ENCODE data around the gene PDE3B.
"Not testable (repeated sequence)": the region's sequence is repeated elsewhere in the genome, so short reads cannot be mapped to it uniquely, and the experiment has no call there.

The PDE3B gene

DNA sequence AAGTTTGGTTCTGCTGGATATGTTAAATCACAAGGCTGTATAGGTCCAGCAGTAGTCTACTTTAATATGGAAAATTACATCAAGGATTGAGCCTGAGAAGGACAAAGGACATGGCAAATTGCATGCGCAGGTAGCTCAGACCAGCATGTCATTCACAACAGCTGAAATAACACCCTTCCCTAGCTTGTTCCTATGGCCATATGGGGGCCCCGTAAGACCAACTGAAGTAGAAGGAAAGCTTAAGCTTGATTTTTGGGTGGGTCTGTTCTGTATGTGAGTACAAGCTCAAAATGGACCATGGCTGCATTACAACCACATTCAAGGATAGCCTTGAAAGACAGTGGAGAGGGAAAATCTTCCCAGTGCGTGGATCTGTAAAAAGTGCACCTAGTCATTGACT, 20.6 kb upstream of the PDE3B start:
- no peaks in the 10 kb centered on the region for H3K4me1 ChIP-seq (ENCODE audit: control insufficient read depth, low read depth, low read length)
- no peaks in the 10 kb centered on the region for H3K27me3 ChIP-seq (ENCODE audit: control insufficient read depth, insufficient read depth, low read length)
- no peaks in the 10 kb centered on the region for H3K9me3 ChIP-seq (ENCODE audit: control insufficient read depth, low read depth, low read length)
- no peak overlapping the region for H3K4me3 ChIP-seq (ENCODE audit: low read length)
- H3K27ac ChIP-seq (ENCODE audit: low read length), result no peak overlapping the region
- H3K9ac ChIP-seq (ENCODE audit: low read length), result no peak overlapping the region
- no peaks in the 10 kb centered on the region for H3K36me3 ChIP-seq (ENCODE audit: control insufficient read depth, low read depth, low read length)

DNA sequence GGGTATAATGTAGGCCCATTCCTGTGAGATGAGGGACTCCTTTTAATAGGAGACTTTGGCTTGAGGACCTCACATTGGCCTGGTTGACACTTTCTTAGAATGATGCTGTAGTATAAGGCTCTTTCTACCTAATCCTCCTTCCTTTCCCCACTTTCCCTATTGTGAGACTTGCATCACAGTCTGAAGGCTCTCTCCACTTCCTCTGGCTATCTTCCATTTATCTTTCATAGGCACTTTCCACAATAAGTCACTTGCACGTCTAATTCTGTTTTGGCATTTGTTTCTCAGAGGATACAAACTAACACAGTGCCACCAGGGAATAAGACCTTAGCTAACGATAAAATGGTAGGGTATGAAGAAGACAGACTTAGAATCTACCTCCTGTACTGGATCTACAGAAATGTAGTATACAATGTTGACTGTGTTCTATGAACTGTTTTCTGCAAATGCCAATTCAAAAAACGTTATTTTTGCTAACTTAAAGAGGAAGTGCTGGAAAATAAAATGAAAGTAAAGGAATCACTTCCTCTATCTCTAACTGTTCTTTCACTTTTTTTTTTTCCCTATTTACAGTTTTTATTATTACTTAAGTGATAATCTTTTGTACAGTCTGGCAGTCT, 17.9 kb upstream of the PDE3B start:
- H3K27ac ChIP-seq (ENCODE audit: low read length), result no peak overlapping the region
- no peak overlapping the region for H3K4me3 ChIP-seq (ENCODE audit: low read length)
- H3K9me3 ChIP-seq (ENCODE audit: control insufficient read depth, low read depth, low read length), result no peaks in the 10 kb centered on the region
- no peaks in the 10 kb centered on the region for H3K4me1 ChIP-seq (ENCODE audit: control insufficient read depth, low read depth, low read length)
- no peak overlapping the region for H3K9ac ChIP-seq (ENCODE audit: low read length)
- H3K27me3 ChIP-seq (ENCODE audit: control insufficient read depth, insufficient read depth, low read length), result no peaks in the 10 kb centered on the region
- H3K36me3 ChIP-seq (ENCODE audit: control insufficient read depth, low read depth, low read length), result no peaks in the 10 kb centered on the region

DNA sequence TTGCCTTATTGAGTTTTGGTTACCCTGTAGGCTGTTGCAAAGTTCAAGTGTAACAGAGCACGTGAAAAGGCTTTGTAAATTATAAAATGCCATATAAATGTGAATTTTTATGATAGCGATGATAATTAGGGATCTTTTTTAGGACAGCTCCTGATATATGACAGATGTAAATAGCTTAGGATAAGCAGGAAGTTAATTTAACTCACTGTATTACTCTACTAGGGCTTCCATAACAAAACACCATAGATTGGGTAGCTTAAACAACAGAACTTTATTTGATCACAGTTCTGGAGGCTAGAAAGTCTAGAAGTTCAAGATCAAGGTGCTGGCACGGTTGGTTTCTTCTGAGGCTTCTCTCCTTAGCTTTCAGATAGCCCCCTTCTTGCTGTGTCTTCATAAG, 17.0 kb upstream of the PDE3B start:
- no peaks in the 10 kb centered on the region for H3K4me1 ChIP-seq (ENCODE audit: control insufficient read depth, low read depth, low read length)
- H3K27me3 ChIP-seq (ENCODE audit: control insufficient read depth, insufficient read depth, low read length), result no peaks in the 10 kb centered on the region
- no peak overlapping the region for H3K27ac ChIP-seq (ENCODE audit: low read length)
- no peaks in the 10 kb centered on the region for H3K9me3 ChIP-seq (ENCODE audit: control insufficient read depth, low read depth, low read length)
- H3K9ac ChIP-seq (ENCODE audit: low read length), result no peak overlapping the region
- no peak overlapping the region for H3K4me3 ChIP-seq (ENCODE audit: low read length)
- H3K36me3 ChIP-seq (ENCODE audit: control insufficient read depth, low read depth, low read length), result no peaks in the 10 kb centered on the region

DNA sequence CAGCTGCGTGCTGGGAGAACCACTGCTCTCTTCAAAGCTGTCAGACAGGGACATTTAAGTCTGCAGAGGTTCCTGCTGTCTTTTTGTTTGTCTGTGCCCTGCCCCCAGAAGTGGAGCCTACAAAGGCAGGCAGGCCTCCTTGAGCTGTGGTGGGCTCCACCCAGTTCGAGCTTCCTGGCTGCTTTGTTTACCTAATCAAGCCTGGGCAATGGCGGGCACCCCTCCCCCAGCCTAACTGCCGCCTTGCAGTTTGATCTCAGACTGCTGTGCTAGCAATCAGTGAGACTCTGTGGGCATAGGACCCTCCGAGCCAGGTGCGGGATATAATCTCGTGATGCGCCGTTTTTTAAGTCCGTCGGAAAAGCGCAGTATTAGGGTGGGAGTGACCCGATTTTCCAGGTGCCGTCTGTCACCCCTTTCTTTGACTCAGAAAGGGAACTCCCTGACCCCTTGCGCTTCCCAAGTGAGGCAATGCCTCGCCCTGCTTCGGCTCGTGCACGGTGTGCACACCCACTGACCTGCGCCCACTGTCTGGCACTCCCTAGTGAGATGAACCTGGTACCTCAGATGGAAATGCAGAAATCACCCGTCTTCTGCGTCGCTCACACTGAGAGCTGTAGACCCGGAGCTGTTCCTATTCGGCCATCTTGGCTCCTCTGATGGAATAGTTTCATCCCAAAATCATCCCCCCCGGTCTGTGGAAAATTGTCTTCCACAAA, 9.9 kb upstream of the PDE3B start:
- H3K27me3 ChIP-seq (ENCODE audit: control insufficient read depth, insufficient read depth, low read length), result peaks cover 18% of the 10 kb centered on the region
- not testable (repeated sequence) for H3K9me3 ChIP-seq (ENCODE audit: control insufficient read depth, low read depth, low read length); H3K4me1 ChIP-seq (ENCODE audit: control insufficient read depth, low read depth, low read length); H3K27ac ChIP-seq (ENCODE audit: low read length); H3K36me3 ChIP-seq (ENCODE audit: control insufficient read depth, low read depth, low read length); H3K4me3 ChIP-seq (ENCODE audit: low read length); H3K9ac ChIP-seq (ENCODE audit: low read length)

DNA sequence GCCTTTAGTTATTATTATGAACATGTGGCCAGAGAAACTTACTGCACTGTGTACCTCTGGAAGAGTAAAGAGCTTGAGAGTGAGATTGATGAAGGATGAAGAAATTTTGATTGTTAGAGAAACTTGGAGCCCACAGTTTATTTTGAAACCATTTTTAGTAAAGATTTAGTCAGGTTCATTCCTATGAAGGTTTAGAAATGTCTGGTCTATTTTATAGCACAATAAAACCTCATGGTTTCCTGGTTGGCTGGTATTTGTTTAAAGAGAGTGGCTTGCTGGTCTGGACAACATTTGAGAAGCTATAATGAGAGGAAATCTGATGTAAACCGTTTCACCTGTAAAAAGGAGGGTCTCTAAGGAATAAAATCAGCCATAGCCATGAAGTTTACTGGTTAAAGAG, 8.8 kb upstream of the PDE3B start:
- Histone ChIP-seq H3K9me3 (ENCODE audit: control insufficient read depth, low read depth, low read length) (no peaks in the 10 kb centered on the region), H3K36me3 (ENCODE audit: control insufficient read depth, low read depth, low read length) (no peaks in the 10 kb centered on the region), H3K27me3 (ENCODE audit: control insufficient read depth, insufficient read depth, low read length) (peaks cover 18% of the 10 kb centered on the region), H3K4me3 (ENCODE audit: low read length) (no peak overlapping the region), H3K27ac (ENCODE audit: low read length) (no peak overlapping the region), H3K9ac (ENCODE audit: low read length) (no peak overlapping the region), H3K4me1 (ENCODE audit: control insufficient read depth, low read depth, low read length) (no peaks in the 10 kb centered on the region)

DNA sequence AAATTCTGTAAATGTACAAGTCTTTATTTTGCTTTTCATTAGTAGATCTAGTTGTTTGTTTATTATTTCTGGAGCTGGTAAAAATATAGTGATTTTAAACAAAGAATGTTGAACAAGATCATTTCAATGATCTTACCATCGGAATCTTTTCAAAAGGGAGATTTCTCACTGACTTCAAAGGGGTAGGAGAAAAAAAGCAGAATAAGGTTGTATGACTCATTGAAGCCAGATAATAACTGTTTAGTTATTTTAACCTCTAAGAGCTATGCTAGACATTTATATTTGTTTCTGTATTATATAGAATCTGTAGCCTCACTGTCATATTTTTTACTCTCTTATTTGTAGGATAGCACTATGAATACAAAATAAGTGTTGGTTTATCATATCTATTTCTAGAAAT, 8.1 kb upstream of the PDE3B start:
- Histone ChIP-seq H3K9me3 (ENCODE audit: control insufficient read depth, low read depth, low read length) (no peaks in the 10 kb centered on the region), H3K27ac (ENCODE audit: low read length) (no peak overlapping the region), H3K4me1 (ENCODE audit: control insufficient read depth, low read depth, low read length) (no peaks in the 10 kb centered on the region), H3K36me3 (ENCODE audit: control insufficient read depth, low read depth, low read length) (no peaks in the 10 kb centered on the region), H3K27me3 (ENCODE audit: control insufficient read depth, insufficient read depth, low read length) (peaks cover 20% of the 10 kb centered on the region), H3K4me3 (ENCODE audit: low read length) (no peak overlapping the region), H3K9ac (ENCODE audit: low read length) (no peak overlapping the region)

DNA sequence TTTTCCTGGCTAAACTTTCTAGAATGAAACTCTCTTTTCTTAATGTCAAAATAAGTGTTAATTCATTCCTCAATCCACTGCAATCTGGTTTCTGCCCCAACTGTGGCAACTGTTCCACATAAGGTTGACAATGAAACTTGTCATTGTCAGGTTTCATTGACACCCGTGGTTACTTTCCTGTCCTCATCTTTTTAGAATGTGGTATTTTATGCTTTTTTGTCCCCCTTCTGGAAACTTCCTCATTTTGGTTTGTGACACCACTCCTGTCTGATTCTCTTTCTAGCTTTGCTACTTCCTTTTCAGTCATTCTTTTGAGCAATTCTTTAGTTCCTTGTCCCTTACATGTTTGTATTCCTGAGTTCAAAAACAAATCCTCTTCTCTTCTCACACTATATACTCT, 7.5 kb upstream of the PDE3B start:
- H3K27ac ChIP-seq (ENCODE audit: low read length), result no peak overlapping the region
- no peaks in the 10 kb centered on the region for H3K36me3 ChIP-seq (ENCODE audit: control insufficient read depth, low read depth, low read length)
- H3K27me3 ChIP-seq (ENCODE audit: control insufficient read depth, insufficient read depth, low read length), result peaks cover 22% of the 10 kb centered on the region
- H3K4me3 ChIP-seq (ENCODE audit: low read length), result no peak overlapping the region
- H3K4me1 ChIP-seq (ENCODE audit: control insufficient read depth, low read depth, low read length), result no peaks in the 10 kb centered on the region
- no peaks in the 10 kb centered on the region for H3K9me3 ChIP-seq (ENCODE audit: control insufficient read depth, low read depth, low read length)
- no peak overlapping the region for H3K9ac ChIP-seq (ENCODE audit: low read length)

DNA sequence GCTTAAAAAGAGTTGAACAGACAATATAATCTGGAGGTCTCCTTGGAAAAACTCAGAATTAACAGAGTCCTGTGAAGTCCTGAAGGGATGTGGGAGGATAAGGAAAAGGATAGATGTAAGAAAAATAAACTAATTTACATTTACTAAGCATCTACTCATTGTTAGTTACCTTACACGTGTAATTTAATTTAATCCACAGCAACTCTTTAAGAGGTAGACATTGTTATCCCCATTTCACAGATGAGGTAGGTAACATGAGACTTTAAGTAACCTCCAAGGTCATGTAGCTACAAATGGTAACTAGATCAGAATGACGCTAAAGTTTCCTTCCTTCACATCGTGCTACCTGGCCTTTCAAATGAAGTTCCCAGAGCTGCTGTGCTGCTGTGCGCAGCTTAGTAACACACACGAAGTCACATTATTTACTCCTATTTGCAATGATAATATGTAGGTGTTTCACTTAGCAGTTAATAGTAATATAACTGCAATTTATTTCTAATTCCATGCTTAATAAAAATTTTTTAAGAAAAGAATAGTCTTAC, 5.7 kb upstream of the PDE3B start:
- H3K36me3 ChIP-seq (ENCODE audit: control insufficient read depth, low read depth, low read length), result no peaks in the 10 kb centered on the region
- H3K4me3 ChIP-seq (ENCODE audit: low read length), result no peak overlapping the region
- H3K9me3 ChIP-seq (ENCODE audit: control insufficient read depth, low read depth, low read length), result no peaks in the 10 kb centered on the region
- no peak overlapping the region for H3K27ac ChIP-seq (ENCODE audit: low read length)
- no peaks in the 10 kb centered on the region for H3K4me1 ChIP-seq (ENCODE audit: control insufficient read depth, low read depth, low read length)
- H3K27me3 ChIP-seq (ENCODE audit: control insufficient read depth, insufficient read depth, low read length), result peaks cover 32% of the 10 kb centered on the region
- no peak overlapping the region for H3K9ac ChIP-seq (ENCODE audit: low read length)

DNA sequence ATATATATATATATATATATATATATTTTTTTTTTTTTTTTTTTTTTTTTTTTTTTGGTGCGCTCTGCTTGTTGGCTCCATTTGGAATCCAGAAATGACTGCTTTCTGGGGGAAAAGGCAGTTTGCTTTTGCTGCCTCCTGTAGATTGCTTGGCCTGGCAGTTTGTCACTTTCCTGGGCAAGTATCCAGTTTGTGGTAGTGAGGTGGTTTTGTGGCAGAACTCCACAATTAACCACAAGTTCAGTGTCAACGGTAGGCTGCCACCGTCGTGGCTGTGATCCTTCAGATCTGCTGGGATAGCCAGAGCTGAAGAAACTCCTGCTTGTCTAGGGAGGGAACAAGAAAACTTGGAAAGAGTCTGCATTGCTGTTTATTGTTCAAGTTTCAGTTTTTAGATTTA, 5.0 kb upstream of the PDE3B start:
- Histone ChIP-seq H3K27me3 (ENCODE audit: control insufficient read depth, insufficient read depth, low read length) (peaks cover 37% of the 10 kb centered on the region), H3K36me3 (ENCODE audit: control insufficient read depth, low read depth, low read length) (no peaks in the 10 kb centered on the region), H3K4me1 (ENCODE audit: control insufficient read depth, low read depth, low read length) (no peaks in the 10 kb centered on the region), H3K9me3 (ENCODE audit: control insufficient read depth, low read depth, low read length) (no peaks in the 10 kb centered on the region), H3K27ac (ENCODE audit: low read length) (no peak overlapping the region), H3K4me3 (ENCODE audit: low read length) (no peak overlapping the region), H3K9ac (ENCODE audit: low read length) (no peak overlapping the region)

DNA sequence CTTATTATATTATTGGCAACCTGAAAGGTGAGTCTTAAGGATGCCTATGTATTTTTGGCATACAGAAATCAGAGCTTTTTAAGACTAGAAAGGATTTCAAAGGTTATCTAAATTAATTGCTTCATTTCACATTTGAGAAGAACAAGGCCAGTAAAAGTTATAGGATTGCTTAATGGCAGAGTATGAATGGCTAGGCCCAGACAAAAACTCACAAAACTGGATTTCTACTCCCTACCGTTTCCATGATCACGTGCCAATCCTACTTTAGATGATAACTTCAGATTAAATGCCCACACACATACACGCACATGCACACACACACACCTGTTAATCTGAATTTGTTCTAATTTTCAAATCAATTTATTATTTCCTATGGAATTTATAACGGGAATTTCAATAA, 1.8 kb upstream of the PDE3B start:
- H3K27me3 ChIP-seq (ENCODE audit: control insufficient read depth, insufficient read depth, low read length), result peaks cover 41% of the 10 kb centered on the region
- no peak overlapping the region for H3K27ac ChIP-seq (ENCODE audit: low read length)
- H3K9me3 ChIP-seq (ENCODE audit: control insufficient read depth, low read depth, low read length), result no peaks in the 10 kb centered on the region
- peaks cover 16% of the 10 kb centered on the region for H3K4me1 ChIP-seq (ENCODE audit: control insufficient read depth, low read depth, low read length)
- H3K9ac ChIP-seq (ENCODE audit: low read length), result no peak overlapping the region
- no peak overlapping the region for H3K4me3 ChIP-seq (ENCODE audit: low read length)
- no peaks in the 10 kb centered on the region for H3K36me3 ChIP-seq (ENCODE audit: control insufficient read depth, low read depth, low read length)

DNA sequence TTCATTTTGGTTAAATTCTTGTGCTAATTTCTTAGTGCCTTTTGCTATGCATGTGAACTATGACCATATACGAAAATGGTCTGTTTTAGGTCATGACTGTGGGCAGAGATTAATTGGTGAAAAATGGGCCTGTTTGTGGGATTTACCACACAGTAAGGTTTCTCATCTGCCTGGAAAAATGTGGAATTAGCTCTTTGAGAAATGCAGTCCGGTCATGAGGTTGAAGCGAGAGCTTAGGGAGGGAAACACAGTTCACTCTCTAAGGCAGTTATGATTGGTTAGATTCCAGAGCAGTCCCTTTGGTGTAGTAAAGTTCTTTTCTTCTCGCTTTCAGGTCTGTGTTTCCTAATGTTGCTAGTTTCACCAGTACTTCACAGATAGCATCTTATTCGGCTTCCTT, 1.2 kb upstream of the PDE3B start:
- H3K4me3 ChIP-seq (ENCODE audit: low read length), result no peak overlapping the region
- no peak overlapping the region for H3K9ac ChIP-seq (ENCODE audit: low read length)
- H3K27me3 ChIP-seq (ENCODE audit: control insufficient read depth, insufficient read depth, low read length), result peaks cover 44% of the 10 kb centered on the region
- no peak overlapping the region for H3K27ac ChIP-seq (ENCODE audit: low read length)
- H3K9me3 ChIP-seq (ENCODE audit: control insufficient read depth, low read depth, low read length), result no peaks in the 10 kb centered on the region
- H3K36me3 ChIP-seq (ENCODE audit: control insufficient read depth, low read depth, low read length), result no peaks in the 10 kb centered on the region
- peaks cover 16% of the 10 kb centered on the region for H3K4me1 ChIP-seq (ENCODE audit: control insufficient read depth, low read depth, low read length)

Data from iPS-18a (cell line).